ENCODE data around the gene PLEKHA1.

GRCh38 chr10:122460891-122461293, 86.4 kb downstream of the PLEKHA1 start:
- no peak for TF ChIP-seq POLR2A (IDR thresholded peaks at IDR 0.05)
- TF ChIP-seq, protein P1, sequence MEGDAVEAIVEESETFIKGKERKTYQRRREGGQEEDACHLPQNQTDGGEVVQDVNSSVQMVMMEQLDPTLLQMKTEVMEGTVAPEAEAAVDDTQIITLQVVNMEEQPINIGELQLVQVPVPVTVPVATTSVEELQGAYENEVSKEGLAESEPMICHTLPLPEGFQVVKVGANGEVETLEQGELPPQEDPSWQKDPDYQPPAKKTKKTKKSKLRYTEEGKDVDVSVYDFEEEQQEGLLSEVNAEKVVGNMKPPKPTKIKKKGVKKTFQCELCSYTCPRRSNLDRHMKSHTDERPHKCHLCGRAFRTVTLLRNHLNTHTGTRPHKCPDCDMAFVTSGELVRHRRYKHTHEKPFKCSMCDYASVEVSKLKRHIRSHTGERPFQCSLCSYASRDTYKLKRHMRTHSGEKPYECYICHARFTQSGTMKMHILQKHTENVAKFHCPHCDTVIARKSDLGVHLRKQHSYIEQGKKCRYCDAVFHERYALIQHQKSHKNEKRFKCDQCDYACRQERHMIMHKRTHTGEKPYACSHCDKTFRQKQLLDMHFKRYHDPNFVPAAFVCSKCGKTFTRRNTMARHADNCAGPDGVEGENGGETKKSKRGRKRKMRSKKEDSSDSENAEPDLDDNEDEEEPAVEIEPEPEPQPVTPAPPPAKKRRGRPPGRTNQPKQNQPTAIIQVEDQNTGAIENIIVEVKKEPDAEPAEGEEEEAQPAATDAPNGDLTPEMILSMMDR (IDR thresholded peaks at IDR 0.05) = no peak

Data from adrenal gland (tissue), 5 donors.